Fibroblast of skin of right quadriceps (primary cell): ENCODE measurements around the gene PREX1.

ENCODE experiments used
- DNase-seq: peaks from one replicate; pipeline ENCODE4 v3.0.0-alpha.2; 2013

Gene PREX1

GRCh38 chr20:48747840-48748414 is 79.9 kb downstream of the PREX1 start:
- DNase-seq = no peak

GRCh38 chr20:48745330-48745729 is 82.5 kb downstream of the PREX1 start:
- DNase-seq = no peak

- DNase-seq = no peak
Measured at GRCh38 chr20:48744515-48744914, 83.3 kb downstream of the PREX1 start.

GRCh38 chr20:48743807-48744206 is 84.0 kb downstream of the PREX1 start:
- DNase-seq = no peak

GRCh38 chr20:48742912-48743680 is 84.7 kb downstream of the PREX1 start:
- DNase-seq = no peak

GRCh38 chr20:48742233-48742632 is 85.6 kb downstream of the PREX1 start:
- no peak for DNase-seq

GRCh38 chr20:48741669-48742068 is 86.1 kb downstream of the PREX1 start:
- DNase-seq = no peak

- DNase-seq = no peak
Measured at GRCh38 chr20:48740712-48741111, 87.1 kb downstream of the PREX1 start.

- no peak for DNase-seq
Measured at GRCh38 chr20:48740292-48740649, 87.5 kb downstream of the PREX1 start.

GRCh38 chr20:48739395-48740291 is 88.2 kb downstream of the PREX1 start:
- no peak for DNase-seq

- no peak for DNase-seq
Measured at GRCh38 chr20:48738399-48739304, 89.1 kb downstream of the PREX1 start.

- DNase-seq = no peak
Measured at GRCh38 chr20:48738094-48738398, 89.8 kb downstream of the PREX1 start.

GRCh38 chr20:48737434-48738093 is 90.2 kb downstream of the PREX1 start:
- no peak for DNase-seq

- no peak for DNase-seq
Measured at GRCh38 chr20:48736636-48737035, 91.2 kb downstream of the PREX1 start.

- peak; percentile 32 for DNase-seq
Measured at GRCh38 chr20:48736231-48736630, 91.6 kb downstream of the PREX1 start.

GRCh38 chr20:48735112-48735511 is 92.7 kb downstream of the PREX1 start:
- no peak for DNase-seq

GRCh38 chr20:48734104-48734749 is 93.6 kb downstream of the PREX1 start:
- no peak for DNase-seq

GRCh38 chr20:48733296-48733790 is 94.5 kb downstream of the PREX1 start:
- DNase-seq = peak; percentile 42

GRCh38 chr20:48732081-48732829 is 95.5 kb downstream of the PREX1 start:
- no peak for DNase-seq

GRCh38 chr20:48731536-48731935 is 96.3 kb downstream of the PREX1 start:
- DNase-seq = no peak

- no peak for DNase-seq
Measured at GRCh38 chr20:48730977-48731376, 96.8 kb downstream of the PREX1 start.
